NT2/D1 (cell line): ENCODE data around the gene SLC22A4.

Experiments
- YY1 ChIP-seq: IDR thresholded peaks from 2 replicates; pipeline ENCODE4 v1.6.1; 2011; ENCODE audit not compliant: insufficient read length, insufficient read depth
- ZNF274 ChIP-seq: IDR thresholded peaks from 2 replicates; pipeline ENCODE4 v1.6.1; 2011; ENCODE audit warnings: mild to moderate bottlenecking, low read depth, low read length

GRCh38 chr5:132392411-132392810 lies 98.2 kb downstream of the SLC22A4 start:
- TF ChIP-seq YY1 (no peak), ZNF274 (no peak)
